Peyer's patch (tissue), 4 donors: Measurements from ENCODE around the gene KCNK18. TPM values are rescaled to one million over a fixed set of nuclear protein-coding genes. Genes with fewer than 3 reads are reported as not detected.

ENCODE experiments used
- DNase-seq, 3 donors: peaks; one replicate each; pipeline ENCODE4 v3.0.0-alpha.2; 2017 to 2019
- H3K27ac ChIP-seq, 4 donors: fragments of 200-600 bp; sonication (generic); one replicate each; pipeline ENCODE4 v1.5.1; 2016 to 2019
- H3K27me3 ChIP-seq, 2 donors: fragments of 200-600 bp; sonication (generic); one replicate each; pipeline ENCODE4 v1.5.1; 2019
- H3K36me3 ChIP-seq, 3 donors: fragments of 200-600 bp; sonication (generic); one replicate each; pipeline ENCODE4 v1.5.1; 2016 to 2019
- H3K4me1 ChIP-seq, 4 donors: fragments of 200-600 bp; sonication (generic); one replicate each; pipeline ENCODE4 v1.5.1; 2016 to 2019
- H3K4me3 ChIP-seq, 4 donors: fragments of 200-600 bp; sonication (generic); 1 replicate in 3 of 4; 2 replicates in 1 of 4; pipeline ENCODE4 v1.5.1; 2016 to 2019; ENCODE audit warnings: mild to moderate bottlenecking in 1 of 4
- H3K9me3 ChIP-seq, 4 donors: fragments of 200-600 bp; sonication (generic); one replicate each; pipeline ENCODE4 v1.5.1; 2016 to 2019; ENCODE audit warnings: mild to moderate bottlenecking in 1 of 4
- CTCF ChIP-seq, 6 experiments: fragments of 450-650 bp in 4 of 6; fragments of 200-600 bp in 2 of 6; sonication (generic) in 1 of 6; IDR thresholded peaks; one replicate each; pipeline ENCODE4 v1.5.1; 2017 to 2019; ENCODE audit warnings: antibody characterized with exemption in 6 of 6, mild to moderate bottlenecking in 3 of 6, moderate library complexity in 1 of 6
- POLR2A ChIP-seq, 2 donors: fragments of 450-650 bp; IDR thresholded peaks; one replicate each; pipeline ENCODE4 v1.5.1; 2017; ENCODE audit warnings: antibody characterized with exemption in 2 of 2, mild to moderate bottlenecking in 2 of 2, moderate library complexity in 2 of 2
- total RNA-seq, 4 donors: library from RNA; depleted of rRNA; stranded (reverse); fragments of >200 nt; gene quantifications; one replicate each; pipeline ENCODE4 v1.1.0, GENCODE V29; 2016

The KCNK18 gene
- total RNA-seq, 4 donors from 2014 or later, result not detected

- DNase-seq, result no peak
- Histone ChIP-seq H3K36me3 (no peaks in the 10 kb centered on the region), H3K4me1 (no peaks in the 10 kb centered on the region), H3K9me3 (no peaks in the 10 kb centered on the region), H3K4me3 (no peak overlapping the region), H3K27ac (no peak overlapping the region), H3K27me3 (no peaks in the 10 kb centered on the region)
- TF ChIP-seq CTCF (IDR thresholded peaks at IDR 0.05), result no peak
- TF ChIP-seq POLR2A (IDR thresholded peaks at IDR 0.05), result no peak
Measured at GRCh38 chr10:117250411-117250810, 53.1 kb downstream of the KCNK18 start.

- DNase-seq, result no peak
- H3K36me3 ChIP-seq, result no peaks in the 10 kb centered on the region
- H3K9me3 ChIP-seq, result no peaks in the 10 kb centered on the region
- H3K27me3 ChIP-seq, result no peaks in the 10 kb centered on the region
- no peak for TF ChIP-seq CTCF (IDR thresholded peaks at IDR 0.05)
- no peaks in the 10 kb centered on the region for H3K4me1 ChIP-seq
- no peak overlapping the region for H3K27ac ChIP-seq
- H3K4me3 ChIP-seq, result no peak overlapping the region
Measured at GRCh38 chr10:117253908-117254307, 56.6 kb downstream of the KCNK18 start.

- Histone ChIP-seq H3K4me3 (no peak overlapping the region), H3K9me3 (no peaks in the 10 kb centered on the region), H3K36me3 (no peaks in the 10 kb centered on the region), H3K4me1 (no peaks in the 10 kb centered on the region), H3K27ac (no peak overlapping the region), H3K27me3 (no peaks in the 10 kb centered on the region)
- DNase-seq, result no peak
- TF ChIP-seq POLR2A (IDR thresholded peaks at IDR 0.05) (no peak), CTCF (IDR thresholded peaks at IDR 0.05) (no peak)
Measured at GRCh38 chr10:117254338-117254737, 57.0 kb downstream of the KCNK18 start.

- TF ChIP-seq CTCF (IDR thresholded peaks at IDR 0.05) (no peak), POLR2A (IDR thresholded peaks at IDR 0.05) (no peak)
- no peaks in the 10 kb centered on the region for H3K27me3 ChIP-seq
- no peak for DNase-seq
Measured at GRCh38 chr10:117254774-117255735, 57.8 kb downstream of the KCNK18 start.

GRCh38 chr10:117255835-117256460 is 58.7 kb downstream of the KCNK18 start:
- Histone ChIP-seq H3K27me3 (no peaks in the 10 kb centered on the region), H3K4me3 (no peak overlapping the region), H3K36me3 (no peaks in the 10 kb centered on the region), H3K9me3 (no peaks in the 10 kb centered on the region), H3K4me1 (no peaks in the 10 kb centered on the region), H3K27ac (no peak overlapping the region)
- DNase-seq, result no peak
- TF ChIP-seq POLR2A (IDR thresholded peaks at IDR 0.05) (no peak), CTCF (IDR thresholded peaks at IDR 0.05) (no peak)

More at GRCh38 chr10:117254774-117255735, 57.8 kb downstream of the KCNK18 start:
- H3K9me3 ChIP-seq, result no peaks in the 10 kb centered on the region
- no peak overlapping the region for H3K4me3 ChIP-seq
- no peaks in the 10 kb centered on the region for H3K4me1 ChIP-seq
- H3K36me3 ChIP-seq, result no peaks in the 10 kb centered on the region
- no peak overlapping the region for H3K27ac ChIP-seq
